Endothelial cell of umbilical vein (primary cell): ENCODE measurements around the gene MTA1. TPM values are rescaled to one million over a fixed set of nuclear protein-coding genes. Genes with fewer than 3 reads are reported as not detected.

Source experiments
- BruUV-seq: library from RNA; stranded (reverse); fragments of 400-500 nt; replicated peaks from 2 replicates; lab custom pipeline; 2021; lab: Mats Ljungman, UMichigan
- CTCF ChIA-PET: fragments of 300-600, 350-600 bp; sonication (Branson Sonifier 250); formaldehyde crosslinking; loops from one replicate; lab custom pipeline; 2021; ENCODE audit warnings: antibody characterized with exemption, inconsistent platforms; lab: Charles Lee
- POLR2A ChIA-PET: fragments of 300-600, 350-600 bp; sonication (Branson Sonifier 250); formaldehyde crosslinking; loops from one replicate; lab custom pipeline; 2021; ENCODE audit warnings: antibody characterized with exemption, inconsistent platforms; lab: Charles Lee
- DNase-seq: peaks from one replicate; pipeline ENCODE4 v3.0.0-alpha.2; 2011; ENCODE audit warnings: low read depth, low spot score
- FAIRE-seq: peaks from 2 replicates; lab custom pipeline; 2011; peaks lifted over from hg19 to GRCh38; lab: Jason Lieb, UNC
- H2AFZ ChIP-seq: 2 replicates; pipeline ENCODE4 v1.6.0; 2012; ENCODE audit warnings: low read depth, low read length, control low read depth, inconsistent platforms
- H3K27ac ChIP-seq: 2 replicates; pipeline ENCODE4 v1.5.1; 2011; ENCODE audit warnings: low read depth, mild to moderate bottlenecking, control low read depth, low read length, moderate library complexity; ENCODE audit not compliant: insufficient read depth
- H3K27me3 ChIP-seq, 2 experiments: 2 replicates each; pipeline versions ENCODE4 v1.6.0 to v1.6.1; 2011; ENCODE audit warnings: low read length in 2 of 2, mixed read lengths in 1 of 2; ENCODE audit not compliant: control insufficient read depth in 2 of 2, insufficient read depth in 2 of 2
- H3K36me3 ChIP-seq, 2 experiments: 2 replicates in 1 of 2; 3 replicates in 1 of 2; pipeline ENCODE4 v1.5.1; 2011; ENCODE audit warnings: low read length in 2 of 2, mild to moderate bottlenecking in 1 of 2, moderate library complexity in 1 of 2; ENCODE audit not compliant: control insufficient read depth in 2 of 2, insufficient read depth in 2 of 2; ENCODE audit errors: extremely low read depth in 1 of 2
- H3K4me1 ChIP-seq: 3 replicates; pipeline ENCODE4 v1.5.1; 2011; ENCODE audit warnings: mild to moderate bottlenecking, low read length; ENCODE audit not compliant: control insufficient read depth, insufficient read depth; ENCODE audit errors: extremely low read depth
- H3K4me2 ChIP-seq: 2 replicates; pipeline ENCODE4 v1.6.1; 2011; ENCODE audit warnings: low read length, control low read depth, mixed read lengths; ENCODE audit not compliant: insufficient read depth
- H3K4me3 ChIP-seq, 3 experiments: fragments of 200-600 bp in 1 of 3; sonication (generic), shearing (Covaris generic) in 1 of 3; replicated peaks in 1 of 3; 2 replicates each; pipeline ENCODE4 v1.5.1; 2011 to 2016; ENCODE audit warnings: control low read depth in 3 of 3, low read length in 3 of 3, mild to moderate bottlenecking in 2 of 3, inconsistent platforms in 1 of 3, low read depth in 1 of 3, moderate library complexity in 1 of 3; ENCODE audit not compliant: insufficient read depth in 1 of 3
- H3K79me2 ChIP-seq: 2 replicates; pipeline ENCODE4 v1.6.0; 2012; ENCODE audit warnings: low read length, inconsistent platforms; ENCODE audit not compliant: control insufficient read depth, insufficient read depth
- H3K9ac ChIP-seq: replicated peaks from 2 replicates; pipeline ENCODE3; 2011; ENCODE audit warnings: low read length, control low read depth; ENCODE audit not compliant: insufficient read depth; ENCODE audit errors: extremely low read depth
- H3K9me1 ChIP-seq: replicated peaks from 3 replicates; pipeline ENCODE4 v1.6.0; 2011; ENCODE audit warnings: mild to moderate bottlenecking, low read length; ENCODE audit not compliant: control insufficient read depth, insufficient read depth; ENCODE audit errors: extremely low read depth
- H3K9me3 ChIP-seq: replicated peaks from 2 replicates; pipeline ENCODE4 v1.5.1; 2012; ENCODE audit warnings: low read length, inconsistent platforms; ENCODE audit not compliant: control insufficient read depth, insufficient read depth
- H4K20me1 ChIP-seq: replicated peaks from 2 replicates; pipeline ENCODE3; 2011; ENCODE audit warnings: mild to moderate bottlenecking, low read length; ENCODE audit not compliant: control insufficient read depth, insufficient read depth; ENCODE audit errors: extremely low read depth
- CTCF ChIP-seq, 2 donors: IDR thresholded peaks; 1 replicate in 1 of 2; 2 replicates in 1 of 2; pipeline ENCODE4 v1.5.1; 2011; ENCODE audit warnings: low read length in 2 of 2, mild to moderate bottlenecking in 2 of 2, moderate library complexity in 2 of 2, control low read depth in 1 of 2, inconsistent platforms in 1 of 2, low read depth in 1 of 2; ENCODE audit not compliant: insufficient read depth in 1 of 2; ENCODE audit errors: extremely low read depth in 1 of 2
- EZH2 ChIP-seq: IDR thresholded peaks from 2 replicates; pipeline ENCODE4 v1.6.1; 2012; ENCODE audit warnings: borderline replicate concordance, low read depth, mild to moderate bottlenecking, moderate library complexity, low read length, inconsistent platforms; ENCODE audit not compliant: severe bottlenecking
- FOS ChIP-seq: IDR thresholded peaks from 2 replicates; pipeline ENCODE4 v1.6.1; 2011; ENCODE audit warnings: mild to moderate bottlenecking, low read length, moderate library complexity, borderline replicate concordance; ENCODE audit not compliant: insufficient read depth
- GATA2 ChIP-seq: IDR thresholded peaks from 2 replicates; pipeline ENCODE4 v1.7.0; 2011; ENCODE audit warnings: low read depth, mild to moderate bottlenecking, moderate library complexity, mixed read lengths, low read length; ENCODE audit not compliant: insufficient read length, insufficient read depth
- JUN ChIP-seq: IDR thresholded peaks from 2 replicates; pipeline ENCODE4 v1.6.1; 2011; ENCODE audit warnings: borderline replicate concordance, low read depth; ENCODE audit not compliant: insufficient read length, insufficient read depth
- MAX ChIP-seq: IDR thresholded peaks from 2 replicates; pipeline ENCODE4 v1.6.1; 2011; ENCODE audit not compliant: insufficient read depth, insufficient read length
- MYC ChIP-seq: IDR thresholded peaks from one replicate; pipeline ENCODE4 v1.6.1; 2011; ENCODE audit warnings: mild to moderate bottlenecking, low read depth, low read length
- POLR2A ChIP-seq: IDR thresholded peaks from 2 replicates; pipeline ENCODE4 v1.6.1; 2012; ENCODE audit warnings: low read depth, mild to moderate bottlenecking, control low read depth, low read length
- POLR2AphosphoS5 ChIP-seq: IDR thresholded peaks from 2 replicates; pipeline ENCODE4 v1.6.1; 2012; ENCODE audit warnings: low read depth, mild to moderate bottlenecking, control low read depth, low read length, moderate library complexity; ENCODE audit not compliant: insufficient read depth
- dilution Hi-C: fragments of 300-500 bp; cut with MboI; formaldehyde crosslinking; loops from one replicate; pipeline ENCODE4 v1.15.0; 2019; ENCODE audit warnings: low sequenced_read_pairs; ENCODE audit not compliant: extremely low pct_ligation_motif_present
- intact Hi-C: fragments of 100-400 bp; cut with micrococcal nuclease; formaldehyde crosslinking; loops from one replicate; pipeline ENCODE4 v1.10.0; 2022
- polyA plus RNA-seq, 4 experiments: library from polyadenylated mRNA; depleted of rRNA in 3 of 4; stranded (reverse) in 3 of 4; unstranded in 1 of 4; fragments of >200 nt; gene quantifications; 2 replicates each; pipeline versions ENCODE4 v1.2.1 to v1.2.3, GENCODE V29; 2011 to 2012; ENCODE audit warnings: missing spikeins in 1 of 4
- total RNA-seq: library from RNA; stranded (reverse); gene quantifications from 2 replicates; pipeline ENCODE4 v1.2.3, GENCODE V29; 2021

MTA1 gene
- total and polyA plus RNA-seq, 2 donors (not counting 3 experiments of a cell fraction or from before 2014, with no cell fraction given): 85.2 to 167 TPM

GRCh38 chr14:105458010-105458409 is 38.4 kb downstream of the MTA1 start:
- DNase-seq (no peak), FAIRE-seq (no peak)
- H3K9me3 ChIP-seq: no peaks in the 10 kb centered on the region
- no peak overlapping the region for H3K27ac ChIP-seq
- dilution Hi-C loops: no loop called here
- H3K9me1 ChIP-seq: no peaks in the 10 kb centered on the region
- intact Hi-C loops: no loop called here
- no peaks in the 10 kb centered on the region for H3K4me1 ChIP-seq
- H3K79me2 ChIP-seq: no peaks in the 10 kb centered on the region
- peaks cover 2 to 53% of the 10 kb centered on the region in 2 experiments for H3K36me3 ChIP-seq
- TF ChIP-seq MAX (no peak), FOS (no peak), POLR2A (no peak), GATA2 (no peak), EZH2 (no peak), POLR2AphosphoS5 (no peak), CTCF (IDR thresholded peaks at IDR 0.05; ENCODE audit: extremely low read depth in 1 of 2, insufficient read depth in 1 of 2, low read depth in 1 of 2, low read length in 2 of 2) (no peak), JUN (no peak), MYC (no peak)
- ChIA-PET POLR2A (no interaction called here), CTCF (interaction anchor here (0.9 to 2.6 kb wide), 4 partner anchors 9 to 32 kb away, joined by 3 to 16 read pairs (median 10); partner anchors contain the start of gene TEDC1)
- H4K20me1 ChIP-seq: no peaks in the 10 kb centered on the region
- no peaks in the 10 kb centered on the region for H3K27me3 ChIP-seq
- no TSS peak for BruUV-seq
- no peak overlapping the region for H3K9ac ChIP-seq
- no peak overlapping the region for H3K4me3 ChIP-seq
- H3K4me2 ChIP-seq: no peak overlapping the region
- no peak overlapping the region for H2AFZ ChIP-seq
